ENCODE data around the gene TASOR. TPM values are rescaled to one million over a fixed set of nuclear protein-coding genes. Genes with fewer than 3 reads are reported as not detected.

The TASOR gene
- total RNA-seq, 1 donor from 2014 or later: 42.7 TPM

DNA sequence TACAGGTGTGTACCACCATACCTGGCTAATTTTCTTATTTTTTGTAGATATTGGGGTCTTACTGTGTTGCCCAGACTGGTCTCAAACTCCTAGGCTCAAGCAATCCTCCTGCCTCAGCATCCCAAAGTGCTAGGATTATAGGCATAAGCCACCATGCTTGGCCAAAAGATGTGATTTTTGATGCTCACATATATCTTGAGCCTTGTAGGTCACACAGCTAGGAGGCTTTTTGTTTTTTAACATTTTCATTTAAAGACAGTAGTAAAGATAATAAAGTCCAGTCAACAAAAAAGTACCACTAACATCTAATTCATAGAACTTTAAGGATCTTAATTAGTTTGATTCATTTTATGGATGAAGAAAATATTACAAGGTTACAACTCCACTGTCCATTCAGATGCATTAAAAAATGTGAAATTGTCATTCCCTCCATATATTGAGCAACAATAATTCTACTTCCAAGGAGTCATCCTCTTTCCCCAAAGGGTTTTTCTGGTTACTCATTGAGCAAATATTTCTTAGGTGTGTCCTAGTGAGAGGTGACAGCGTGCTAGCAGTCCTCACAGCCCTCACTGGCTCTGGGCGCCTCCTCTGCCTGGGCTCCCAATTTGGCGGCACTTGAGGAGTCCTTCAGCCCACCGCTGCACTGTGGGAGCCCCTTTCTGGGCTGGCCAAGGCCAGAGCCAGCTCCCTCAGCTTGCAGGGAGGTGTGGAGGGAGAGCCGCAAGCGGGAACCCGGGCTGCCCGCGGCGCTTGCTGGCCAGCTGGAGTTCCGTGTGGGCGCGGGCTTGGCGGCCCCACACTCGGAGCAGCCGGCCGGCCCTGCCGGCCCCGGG, 8.3 kb upstream of the TASOR start:
- no peak overlapping the region for H3K27ac Mint-ChIP-seq (ENCODE audit: unreplicated experiment)
- no peaks in the 10 kb centered on the region for H3K36me3 Mint-ChIP-seq (ENCODE audit: low read depth, unreplicated experiment)

DNA sequence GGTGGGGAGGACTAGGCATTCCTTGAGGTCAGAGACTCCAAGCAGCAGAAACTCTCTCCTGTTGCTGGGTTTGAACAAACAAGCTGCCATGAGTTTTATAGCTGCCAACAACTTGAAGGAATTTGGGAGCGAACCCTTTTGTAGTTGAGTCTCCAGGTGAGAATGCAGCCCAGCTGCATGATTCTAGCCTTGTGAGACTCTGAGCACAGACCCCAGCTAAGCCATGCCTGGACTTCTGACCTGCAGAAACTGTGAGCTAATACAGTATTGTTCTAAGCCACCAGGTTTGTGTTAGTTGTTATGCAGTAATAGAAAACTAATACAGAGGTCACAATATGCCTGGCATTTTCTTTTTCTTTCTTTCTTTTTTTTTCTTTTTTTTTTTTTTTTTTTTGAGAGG, 6.2 kb upstream of the TASOR start:
- Mint-ChIP-seq H3K36me3 (ENCODE audit: low read depth, unreplicated experiment) (peaks cover 2% of the 10 kb centered on the region), H3K27me3 (ENCODE audit: unreplicated experiment) (no peaks in the 10 kb centered on the region), H3K27ac (ENCODE audit: unreplicated experiment) (no peak overlapping the region), H3K4me1 (ENCODE audit: unreplicated experiment) (peaks cover 9% of the 10 kb centered on the region), H3K4me3 (ENCODE audit: unreplicated experiment) (no peak overlapping the region), H3K9me3 (ENCODE audit: unreplicated experiment) (no peaks in the 10 kb centered on the region)
- TF ChIP-seq, protein P1, sequence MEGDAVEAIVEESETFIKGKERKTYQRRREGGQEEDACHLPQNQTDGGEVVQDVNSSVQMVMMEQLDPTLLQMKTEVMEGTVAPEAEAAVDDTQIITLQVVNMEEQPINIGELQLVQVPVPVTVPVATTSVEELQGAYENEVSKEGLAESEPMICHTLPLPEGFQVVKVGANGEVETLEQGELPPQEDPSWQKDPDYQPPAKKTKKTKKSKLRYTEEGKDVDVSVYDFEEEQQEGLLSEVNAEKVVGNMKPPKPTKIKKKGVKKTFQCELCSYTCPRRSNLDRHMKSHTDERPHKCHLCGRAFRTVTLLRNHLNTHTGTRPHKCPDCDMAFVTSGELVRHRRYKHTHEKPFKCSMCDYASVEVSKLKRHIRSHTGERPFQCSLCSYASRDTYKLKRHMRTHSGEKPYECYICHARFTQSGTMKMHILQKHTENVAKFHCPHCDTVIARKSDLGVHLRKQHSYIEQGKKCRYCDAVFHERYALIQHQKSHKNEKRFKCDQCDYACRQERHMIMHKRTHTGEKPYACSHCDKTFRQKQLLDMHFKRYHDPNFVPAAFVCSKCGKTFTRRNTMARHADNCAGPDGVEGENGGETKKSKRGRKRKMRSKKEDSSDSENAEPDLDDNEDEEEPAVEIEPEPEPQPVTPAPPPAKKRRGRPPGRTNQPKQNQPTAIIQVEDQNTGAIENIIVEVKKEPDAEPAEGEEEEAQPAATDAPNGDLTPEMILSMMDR (IDR thresholded peaks at IDR 0.05; ENCODE audit: unreplicated experiment): no peak
- DNase-seq (ENCODE audit: low spot score): no peak

More for the DNA sequence above, 8.3 kb upstream of the TASOR start:
- TF ChIP-seq, protein P1 (IDR thresholded peaks at IDR 0.05; ENCODE audit: unreplicated experiment): no peak
- Mint-ChIP-seq H3K9me3 (ENCODE audit: unreplicated experiment) (no peaks in the 10 kb centered on the region), H3K4me3 (ENCODE audit: unreplicated experiment) (no peak overlapping the region), H3K4me1 (ENCODE audit: unreplicated experiment) (peaks cover 20% of the 10 kb centered on the region), H3K27me3 (ENCODE audit: unreplicated experiment) (no peaks in the 10 kb centered on the region)
- no peak for DNase-seq (ENCODE audit: low spot score)

DNA sequence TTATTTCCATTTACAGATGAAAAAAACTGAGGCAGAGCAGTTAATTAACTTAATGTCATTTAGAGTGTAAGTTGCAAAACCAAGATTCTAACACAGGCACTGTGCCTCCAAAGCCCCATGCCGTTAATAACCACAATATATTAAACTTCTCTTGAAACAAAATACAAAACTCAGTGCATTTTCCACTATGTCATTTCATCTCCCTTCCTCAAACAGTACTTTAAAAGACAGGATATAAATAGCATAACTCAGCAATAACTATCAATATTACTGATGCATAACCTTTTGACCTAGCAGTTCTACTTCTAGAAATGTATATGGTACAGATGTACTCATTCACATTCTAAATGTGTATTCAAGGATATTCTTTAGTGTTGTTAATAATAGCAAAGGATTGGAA, 5.1 kb upstream of the TASOR start:
- Mint-ChIP-seq H3K4me3 (ENCODE audit: unreplicated experiment) (no peak overlapping the region), H3K27me3 (ENCODE audit: unreplicated experiment) (peaks cover 3% of the 10 kb centered on the region)

GRCh38 chr3:56684029-56684428, 964 bp upstream of the TASOR start:
- H3K9me3 Mint-ChIP-seq (ENCODE audit: unreplicated experiment): no peaks in the 10 kb centered on the region
- H3K27ac Mint-ChIP-seq (ENCODE audit: unreplicated experiment): peak overlapping the region; percentile 26
- peak overlapping the region; percentile 69 for H3K4me3 Mint-ChIP-seq (ENCODE audit: unreplicated experiment)
- TF ChIP-seq, protein P1 (IDR thresholded peaks at IDR 0.05; ENCODE audit: unreplicated experiment): no peak
- peaks cover 12% of the 10 kb centered on the region for H3K4me1 Mint-ChIP-seq (ENCODE audit: unreplicated experiment)
- H3K27me3 Mint-ChIP-seq (ENCODE audit: unreplicated experiment): peaks cover 10% of the 10 kb centered on the region
- no peak for DNase-seq (ENCODE audit: low spot score)
- peaks cover 15% of the 10 kb centered on the region for H3K36me3 Mint-ChIP-seq (ENCODE audit: low read depth, unreplicated experiment)

More for the DNA sequence above, 5.1 kb upstream of the TASOR start:
- no peaks in the 10 kb centered on the region for H3K9me3 Mint-ChIP-seq (ENCODE audit: unreplicated experiment)
- peaks cover 11% of the 10 kb centered on the region for H3K36me3 Mint-ChIP-seq (ENCODE audit: low read depth, unreplicated experiment)
- H3K27ac Mint-ChIP-seq (ENCODE audit: unreplicated experiment): no peak overlapping the region
- TF ChIP-seq, protein P1 (IDR thresholded peaks at IDR 0.05; ENCODE audit: unreplicated experiment): no peak
- DNase-seq (ENCODE audit: low spot score): no peak
- peaks cover under 1% of the 10 kb centered on the region for H3K4me1 Mint-ChIP-seq (ENCODE audit: unreplicated experiment)

- H3K27ac Mint-ChIP-seq (ENCODE audit: unreplicated experiment): peak overlapping the region; percentile 87
- H3K36me3 Mint-ChIP-seq (ENCODE audit: low read depth, unreplicated experiment): peaks cover 18% of the 10 kb centered on the region
- TF ChIP-seq, protein P1 (IDR thresholded peaks at IDR 0.05; ENCODE audit: unreplicated experiment): no peak
Measured at GRCh38 chr3:56682462-56683121, 473 bp downstream of the TASOR start.

More at GRCh38 chr3:56682462-56683121, 473 bp downstream of the TASOR start:
- Mint-ChIP-seq H3K9me3 (ENCODE audit: unreplicated experiment) (no peaks in the 10 kb centered on the region), H3K27me3 (ENCODE audit: unreplicated experiment) (peaks cover 10% of the 10 kb centered on the region), H3K4me1 (ENCODE audit: unreplicated experiment) (peaks cover 12% of the 10 kb centered on the region), H3K4me3 (ENCODE audit: unreplicated experiment) (peak overlapping the region; percentile 91)
- peak; percentile 71 for DNase-seq (ENCODE audit: low spot score)
